Measurements from ENCODE around the gene PLSCR3. TPM values are rescaled to one million over a fixed set of nuclear protein-coding genes. Genes with fewer than 3 reads are reported as not detected.

PLSCR3 gene
- total and polyA plus RNA-seq, 2 experiments from 2014 or later, result 25.9 to 40.3 TPM

DNA sequence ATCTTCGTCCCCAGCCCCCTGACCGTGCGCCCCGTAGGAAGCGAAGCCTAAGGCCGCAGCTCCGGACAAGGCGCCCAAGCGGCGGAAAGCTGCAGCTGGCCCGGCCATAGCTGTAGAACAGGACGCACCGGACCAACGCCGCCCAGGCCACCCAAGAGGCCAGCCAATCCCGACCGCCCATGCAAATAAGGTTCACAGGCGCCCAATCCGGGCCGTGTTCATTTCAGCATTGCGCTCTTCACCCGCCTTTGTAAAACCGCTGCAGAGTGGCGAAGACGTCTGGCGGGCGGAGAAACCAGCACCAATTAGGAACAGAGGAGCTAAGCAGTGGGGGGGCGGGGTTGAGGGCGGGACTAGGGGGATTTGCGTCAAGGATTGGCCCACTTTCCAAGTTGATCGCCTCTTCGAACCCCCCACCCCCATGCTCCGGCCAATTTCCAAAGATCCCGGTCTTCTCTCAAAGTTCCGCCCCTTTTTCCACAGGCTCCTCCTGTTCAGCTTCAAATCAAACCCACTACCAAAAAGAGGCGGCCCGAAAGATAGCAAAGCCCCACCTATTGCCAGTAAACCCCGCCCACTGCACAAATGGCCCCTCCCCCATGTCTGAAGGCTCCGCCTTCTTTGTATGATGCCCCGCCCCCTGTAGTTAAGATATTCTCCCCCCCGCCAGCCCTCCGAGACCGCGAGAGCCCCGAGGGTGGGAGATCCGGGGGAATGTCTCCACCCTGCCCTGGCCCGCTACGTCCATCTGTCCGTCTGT, 9.8 kb upstream of the PLSCR3 start, which contains the start of gene TMEM256:
TSS of gene TMEM256 (minus strand) at position 121 of the 760 bp plus-strand sequence. CDS start at position 108, 13 bp downstream.
- Histone ChIP-seq H3K4me1 (ENCODE audit: low read depth) (peaks cover 11% of the 10 kb centered on the region), H3K27ac (peak within 1 kb of the TSS; percentile 80), H3K27me3 (no peaks in the 10 kb centered on the region), H3K4me3 (peak within 1 kb of the TSS; percentile 61), H3K36me3 (no peaks in the 10 kb centered on the region), H3K9me3 (ENCODE audit: low read depth) (no peaks in the 10 kb centered on the region)
- TF ChIP-seq, protein P1, sequence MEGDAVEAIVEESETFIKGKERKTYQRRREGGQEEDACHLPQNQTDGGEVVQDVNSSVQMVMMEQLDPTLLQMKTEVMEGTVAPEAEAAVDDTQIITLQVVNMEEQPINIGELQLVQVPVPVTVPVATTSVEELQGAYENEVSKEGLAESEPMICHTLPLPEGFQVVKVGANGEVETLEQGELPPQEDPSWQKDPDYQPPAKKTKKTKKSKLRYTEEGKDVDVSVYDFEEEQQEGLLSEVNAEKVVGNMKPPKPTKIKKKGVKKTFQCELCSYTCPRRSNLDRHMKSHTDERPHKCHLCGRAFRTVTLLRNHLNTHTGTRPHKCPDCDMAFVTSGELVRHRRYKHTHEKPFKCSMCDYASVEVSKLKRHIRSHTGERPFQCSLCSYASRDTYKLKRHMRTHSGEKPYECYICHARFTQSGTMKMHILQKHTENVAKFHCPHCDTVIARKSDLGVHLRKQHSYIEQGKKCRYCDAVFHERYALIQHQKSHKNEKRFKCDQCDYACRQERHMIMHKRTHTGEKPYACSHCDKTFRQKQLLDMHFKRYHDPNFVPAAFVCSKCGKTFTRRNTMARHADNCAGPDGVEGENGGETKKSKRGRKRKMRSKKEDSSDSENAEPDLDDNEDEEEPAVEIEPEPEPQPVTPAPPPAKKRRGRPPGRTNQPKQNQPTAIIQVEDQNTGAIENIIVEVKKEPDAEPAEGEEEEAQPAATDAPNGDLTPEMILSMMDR (IDR thresholded peaks at IDR 0.05; ENCODE audit: low read depth, low read length), result no peak
- DNase-seq (ENCODE audit: low read depth in 1 of 2, low spot score in 1 of 2), result peak; percentile 100

DNA sequence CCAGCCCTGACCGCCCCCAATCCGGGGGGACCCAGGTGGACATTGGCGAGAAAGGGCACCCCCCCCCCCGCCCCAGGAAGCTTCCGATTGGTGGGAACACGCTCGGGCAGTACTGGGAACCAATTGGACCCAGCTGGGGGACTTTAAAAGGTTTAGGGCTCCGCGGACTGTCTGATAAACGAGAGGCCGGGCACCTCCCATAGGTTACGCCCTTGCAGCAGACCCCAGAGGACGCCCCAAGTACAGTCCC, 9.3 kb upstream of the PLSCR3 start:
- TF ChIP-seq, protein P1 (IDR thresholded peaks at IDR 0.05; ENCODE audit: low read depth, low read length), result no peak
- H3K27me3 ChIP-seq, result no peaks in the 10 kb centered on the region
- no peaks in the 10 kb centered on the region for H3K9me3 ChIP-seq (ENCODE audit: low read depth)
- H3K4me3 ChIP-seq, result peak overlapping the region; percentile 53
- peak overlapping the region; percentile 80 for H3K27ac ChIP-seq
- no peak for DNase-seq (ENCODE audit: low read depth in 1 of 2, low spot score in 1 of 2)
- H3K4me1 ChIP-seq (ENCODE audit: low read depth), result peaks cover 11% of the 10 kb centered on the region
- no peaks in the 10 kb centered on the region for H3K36me3 ChIP-seq

DNA sequence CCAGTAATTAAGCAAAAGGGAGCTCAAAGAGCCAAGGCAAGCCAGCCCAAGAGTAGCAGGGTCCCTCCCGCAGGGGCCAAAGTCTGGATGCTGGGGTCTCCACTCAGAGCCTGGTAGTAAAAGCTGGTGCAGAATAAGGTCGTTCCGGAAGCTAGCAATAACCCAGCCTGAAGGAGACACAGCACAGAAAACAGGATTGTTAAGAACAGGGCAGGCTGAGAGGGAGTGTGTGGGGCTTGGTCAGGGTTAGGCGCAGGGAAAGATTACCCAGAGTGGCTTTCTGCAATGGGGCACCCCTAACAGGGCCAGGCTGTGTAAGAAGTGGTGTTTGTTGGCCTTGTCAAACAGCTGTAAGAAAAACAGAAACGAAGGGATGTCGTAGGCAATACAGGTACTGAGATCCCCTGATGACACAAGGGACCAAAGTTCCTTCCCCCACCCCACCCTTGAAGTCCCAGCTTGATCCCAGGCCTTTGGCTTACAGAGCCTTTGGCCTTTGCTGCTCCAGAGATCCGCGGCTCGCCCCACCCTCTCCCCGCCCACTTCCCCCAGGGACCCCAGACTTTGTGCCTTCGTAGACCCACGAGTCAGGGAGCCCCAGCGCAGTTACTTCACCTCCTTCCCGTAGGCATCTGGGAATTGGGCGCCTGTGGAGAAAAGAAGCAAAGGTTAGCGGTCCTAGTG, 8.9 kb upstream of the PLSCR3 start:
- Histone ChIP-seq H3K27me3 (no peaks in the 10 kb centered on the region), H3K4me1 (ENCODE audit: low read depth) (peaks cover 11% of the 10 kb centered on the region), H3K36me3 (no peaks in the 10 kb centered on the region), H3K9me3 (ENCODE audit: low read depth) (no peaks in the 10 kb centered on the region), H3K4me3 (peak overlapping the region; percentile 53), H3K27ac (peak overlapping the region; percentile 80)
- DNase-seq (ENCODE audit: low read depth in 1 of 2, low spot score in 1 of 2), result no peak
- TF ChIP-seq, protein P1 (IDR thresholded peaks at IDR 0.05; ENCODE audit: low read depth, low read length), result no peak

DNA sequence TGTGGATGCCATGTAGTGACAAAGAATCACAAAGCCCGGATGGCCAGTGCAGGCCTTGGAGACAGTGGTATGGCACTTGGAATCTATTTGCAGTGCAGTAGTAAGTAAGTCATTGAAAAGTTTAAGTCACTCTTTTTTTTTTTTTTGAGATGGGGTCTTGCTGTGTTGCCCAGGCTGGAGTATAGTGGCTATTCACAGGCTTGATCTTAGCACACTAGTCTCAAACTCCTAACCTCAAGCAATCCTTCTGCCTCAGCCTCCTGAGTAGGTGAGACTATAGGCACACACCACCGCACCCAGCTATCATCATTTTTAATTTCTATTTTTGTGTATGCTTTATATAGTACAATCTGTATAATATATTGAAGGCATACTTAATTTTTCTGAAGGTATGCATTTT, 4.3 kb upstream of the PLSCR3 start:
- Histone ChIP-seq H3K4me1 (ENCODE audit: low read depth) (peaks cover 13% of the 10 kb centered on the region), H3K4me3 (no peak overlapping the region), H3K9me3 (ENCODE audit: low read depth) (no peaks in the 10 kb centered on the region), H3K27ac (no peak overlapping the region), H3K27me3 (no peaks in the 10 kb centered on the region), H3K36me3 (no peaks in the 10 kb centered on the region)
- TF ChIP-seq, protein P1 (IDR thresholded peaks at IDR 0.05; ENCODE audit: low read depth, low read length), result no peak
- DNase-seq (ENCODE audit: low read depth in 1 of 2, low spot score in 1 of 2), result no peak

DNA sequence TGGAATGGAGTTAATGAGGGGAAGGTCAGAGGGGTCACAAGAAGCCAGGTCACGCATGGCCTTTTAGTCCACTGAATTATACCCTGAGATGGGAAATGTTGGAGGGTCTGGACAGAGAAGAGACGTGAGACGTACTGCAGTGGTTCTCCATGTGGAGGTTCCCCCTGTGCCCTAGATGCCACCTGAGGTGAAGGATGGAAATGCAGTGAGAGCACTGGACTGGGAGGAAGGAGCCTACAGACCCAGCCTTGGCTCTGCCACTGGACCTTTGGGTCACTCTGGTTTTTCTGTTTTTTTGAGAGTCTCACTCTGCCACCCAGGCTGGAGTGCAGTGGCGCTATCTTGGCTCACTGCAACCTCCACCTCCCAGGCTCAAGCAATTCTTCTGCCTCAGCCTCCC, 1.8 kb upstream of the PLSCR3 start:
- Histone ChIP-seq H3K36me3 (no peaks in the 10 kb centered on the region), H3K9me3 (ENCODE audit: low read depth) (no peaks in the 10 kb centered on the region), H3K27ac (no peak overlapping the region), H3K27me3 (no peaks in the 10 kb centered on the region), H3K4me3 (no peak overlapping the region), H3K4me1 (ENCODE audit: low read depth) (peaks cover 4% of the 10 kb centered on the region)
- no peak for DNase-seq (ENCODE audit: low read depth in 1 of 2, low spot score in 1 of 2)
- TF ChIP-seq, protein P1 (IDR thresholded peaks at IDR 0.05; ENCODE audit: low read depth, low read length), result no peak
